Erythroblast (primary cell): ENCODE data around the gene NLK.

ENCODE experiments used
- GATA1 ChIP-seq: IDR thresholded peaks from 2 replicates; pipeline ENCODE4 v1.6.1; 2011; ENCODE audit warnings: low read depth, mild to moderate bottlenecking, control low read depth, low read length, moderate library complexity
- POLR2A ChIP-seq: IDR thresholded peaks from 2 replicates; pipeline ENCODE4 v1.6.1; 2011; ENCODE audit warnings: mild to moderate bottlenecking, low read length

GRCh38 chr17:28196636-28197035 lies 154.2 kb downstream of the NLK start:
- TF ChIP-seq POLR2A (no peak), GATA1 (no peak)
